Hematopoietic multipotent progenitor cell treated with erythropoietin and hydrocortisone succinate and interleukin-3 and kit ligand, for 17 days (in vitro differentiated cells): ENCODE results near the gene PTPRM.
"Not testable (repeated sequence)": the region's sequence is repeated elsewhere in the genome, so short reads cannot be mapped to it uniquely, and the experiment has no call there.

Experiments
- DNase-seq: peaks from one replicate; pipeline ENCODE4 v3.0.0-alpha.2; 2015; ENCODE audit warnings: low spot score

The PTPRM gene

DNA sequence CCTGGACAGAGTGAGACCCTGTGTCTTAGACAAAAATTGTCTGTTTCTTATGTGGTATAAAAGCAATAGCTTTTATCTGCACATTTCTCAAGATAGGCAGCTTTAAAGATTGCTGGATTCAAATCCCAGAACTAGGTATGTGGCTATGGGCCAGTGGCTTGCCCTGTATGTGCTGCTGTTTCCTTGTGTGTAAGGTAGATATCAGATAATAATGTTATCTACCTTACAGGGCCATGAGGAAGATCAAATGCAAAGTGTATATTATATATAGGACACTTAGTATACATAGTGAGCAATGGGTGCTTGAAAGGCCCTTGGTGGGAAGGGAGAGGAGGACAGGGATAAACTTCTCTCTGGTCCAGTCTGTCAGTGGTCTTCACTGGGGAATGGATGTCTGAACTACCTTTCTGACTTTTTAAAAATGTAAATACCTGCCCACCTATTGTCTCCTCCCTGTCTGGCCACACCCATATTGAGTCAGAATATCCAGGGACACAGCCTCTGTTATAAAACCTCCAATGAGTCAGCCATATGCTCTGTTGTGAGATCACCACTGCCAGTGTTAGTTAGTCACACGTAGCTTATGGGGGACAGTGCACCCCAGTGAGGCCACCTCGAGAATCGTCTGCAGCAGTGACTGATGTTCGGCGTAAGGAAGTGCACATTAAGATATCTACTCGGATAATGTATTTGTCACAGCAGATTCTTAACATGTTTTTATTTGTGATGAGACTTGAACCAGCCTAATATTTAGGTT, 383.4 kb downstream of the PTPRM start:
- no peak for DNase-seq

DNA sequence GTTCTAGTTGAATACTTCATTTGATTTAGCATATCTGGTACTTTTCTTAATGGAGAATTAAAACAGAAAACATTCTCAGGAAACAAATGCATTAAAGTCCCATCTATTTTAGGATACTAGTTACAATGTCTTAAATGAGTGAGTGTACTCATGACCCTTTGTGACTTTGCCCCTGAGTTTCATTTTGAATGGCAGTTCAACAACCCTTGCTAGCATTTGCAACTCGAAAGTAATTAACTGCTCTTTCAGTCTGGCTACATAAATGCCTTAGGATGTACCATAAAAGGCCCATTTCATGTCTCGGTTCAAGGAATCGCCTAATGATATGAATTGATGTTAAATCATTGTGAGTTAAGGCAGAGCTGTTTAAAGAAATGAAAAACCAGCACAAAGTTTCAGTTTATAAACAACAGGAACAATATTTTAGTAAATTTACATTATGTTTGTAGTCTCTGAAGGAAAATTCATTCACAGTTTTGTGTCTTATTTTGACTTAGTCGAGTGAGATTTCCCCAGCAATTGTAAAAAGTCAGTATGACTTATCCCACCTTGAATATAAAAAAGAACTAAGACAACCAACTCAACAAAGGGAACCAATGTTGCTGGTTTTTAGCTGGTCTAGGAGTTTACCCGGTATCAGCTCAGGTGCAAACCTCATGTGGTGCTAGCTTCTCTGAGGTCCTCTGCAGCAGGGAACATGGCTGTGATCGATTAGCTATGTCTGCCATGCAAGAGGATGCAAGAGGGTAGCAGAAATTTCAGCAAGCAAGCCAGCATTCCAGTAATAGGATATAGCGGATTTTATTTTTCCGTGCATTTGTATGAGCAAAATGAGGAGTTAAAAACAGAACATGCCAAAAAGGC, 386.2 kb downstream of the PTPRM start:
- no peak for DNase-seq

DNA sequence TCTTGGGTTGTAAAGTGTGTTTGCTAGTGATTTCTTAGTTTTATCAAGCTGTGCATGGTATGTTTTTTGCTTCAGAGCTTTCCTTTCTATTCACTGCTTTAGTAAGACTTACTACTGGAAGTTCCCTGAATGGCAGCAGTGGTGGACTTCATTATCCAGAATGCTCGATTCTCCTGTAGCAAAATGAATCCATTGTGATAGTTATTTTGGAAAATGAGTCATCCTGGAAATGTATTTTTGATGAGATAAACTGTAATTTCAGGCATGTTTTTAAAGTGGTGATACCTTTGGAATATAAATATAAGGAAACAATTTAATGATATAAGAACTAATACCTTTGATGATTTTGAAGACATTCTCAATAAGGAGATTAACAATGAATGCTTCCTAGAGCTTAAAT, 387.1 kb downstream of the PTPRM start:
- no peak for DNase-seq

DNA sequence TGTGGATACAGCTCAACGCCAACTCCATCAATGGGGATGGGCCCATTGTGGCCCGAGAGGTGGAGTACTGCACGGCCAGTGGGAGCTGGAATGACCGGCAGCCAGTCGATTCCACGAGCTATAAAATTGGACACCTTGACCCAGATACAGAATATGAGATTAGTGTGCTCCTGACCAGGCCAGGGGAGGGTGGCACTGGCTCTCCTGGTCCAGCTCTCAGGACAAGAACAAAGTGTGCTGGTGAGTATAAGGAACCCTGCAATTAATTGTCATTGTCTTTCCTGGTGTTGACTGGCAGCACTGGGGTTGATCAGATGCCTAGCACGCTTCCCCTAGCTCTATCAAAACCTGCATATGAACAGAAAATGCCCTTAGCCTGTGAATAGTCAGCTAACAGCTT, 388.1 kb downstream of the PTPRM start:
- DNase-seq = no peak

DNA sequence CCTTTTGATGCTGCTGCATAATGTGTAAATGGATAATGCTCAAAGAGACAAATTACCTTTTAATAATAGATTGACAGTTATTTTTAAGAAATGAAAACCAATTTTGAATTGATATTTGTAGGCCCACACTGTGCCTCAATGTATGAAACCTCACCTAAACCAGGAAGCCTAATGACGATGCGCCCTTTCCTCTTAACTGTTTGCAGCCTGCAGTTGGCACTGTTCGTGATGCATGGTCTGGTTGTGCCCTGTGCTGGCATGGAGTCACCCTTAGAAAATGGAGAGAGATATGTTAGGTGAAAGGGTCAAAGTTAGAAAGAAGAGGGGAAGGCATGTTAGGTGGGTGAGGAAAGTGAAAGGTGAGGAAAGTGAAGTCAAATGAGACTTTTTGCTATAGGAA, 390.2 kb downstream of the PTPRM start:
- DNase-seq = no peak

DNA sequence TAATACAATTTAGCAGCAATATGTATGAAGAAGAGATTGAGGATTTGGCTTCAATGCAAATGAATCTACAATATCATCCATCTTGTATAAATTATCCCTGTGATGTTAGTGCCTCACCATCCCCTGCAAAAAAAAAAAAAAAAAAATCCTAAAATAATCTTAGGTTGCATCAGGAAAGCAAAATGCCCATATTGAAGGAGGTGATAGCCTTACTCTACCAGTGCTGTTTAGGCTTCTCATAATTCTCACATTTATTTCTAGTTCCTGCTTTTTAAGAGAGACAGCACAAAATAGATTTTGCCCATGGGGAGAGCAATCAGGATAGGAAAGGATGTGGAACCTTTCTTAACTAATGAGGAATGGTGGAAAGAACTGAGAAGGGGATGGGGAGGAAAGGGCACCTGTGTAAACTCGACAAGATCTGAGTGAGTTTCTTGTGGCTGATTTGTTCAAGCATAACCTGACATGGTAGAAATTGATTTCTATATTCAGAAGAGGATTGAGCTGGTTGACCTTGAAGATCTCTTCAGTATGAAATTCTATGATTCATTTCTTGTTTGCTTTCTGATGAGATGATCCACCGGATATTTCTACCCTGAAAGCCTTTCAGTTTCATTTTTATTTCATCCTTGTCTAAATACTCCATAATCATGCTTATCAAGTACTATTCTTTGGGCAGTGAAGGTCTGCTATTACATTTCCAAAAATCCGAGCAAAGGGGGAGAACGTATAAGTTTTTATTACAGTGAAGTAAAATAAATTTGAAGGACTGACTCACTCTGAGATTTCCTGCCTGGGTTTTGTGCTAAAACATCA, 391.2 kb downstream of the PTPRM start:
- no peak for DNase-seq

DNA sequence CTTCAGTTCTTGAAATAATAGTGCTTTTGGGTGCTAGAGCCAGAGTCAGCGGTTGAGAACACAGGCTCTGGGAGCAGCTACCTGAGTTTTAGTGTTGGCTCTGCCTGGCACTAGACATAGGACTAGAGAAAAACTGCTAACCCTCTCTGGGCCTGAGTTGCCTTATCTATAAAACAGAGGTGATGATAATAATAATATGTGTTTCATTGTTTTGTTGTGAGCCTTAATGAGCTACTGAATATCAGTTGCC, 391.7 kb downstream of the PTPRM start:
- DNase-seq = no peak

DNA sequence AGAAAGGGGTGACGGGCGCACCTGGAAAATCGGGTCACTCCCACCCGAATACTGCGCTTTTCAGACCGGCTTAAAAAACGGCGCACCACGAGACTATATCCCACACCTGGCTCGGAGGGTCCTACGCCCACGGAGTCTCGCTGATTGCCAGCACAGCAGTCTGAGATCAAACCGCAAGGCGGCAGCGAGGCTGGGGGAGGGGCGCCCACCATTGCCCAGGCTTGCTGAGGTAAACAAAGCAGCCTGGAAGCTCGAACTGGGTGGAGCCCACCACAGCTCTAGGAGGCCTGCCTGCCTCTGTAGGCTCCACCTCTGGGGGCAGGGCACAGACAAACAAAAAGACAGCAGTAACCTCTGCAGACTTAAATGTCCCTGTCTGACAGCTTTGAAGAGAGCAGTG, 399.6 kb downstream of the PTPRM start:
- not testable (repeated sequence) for DNase-seq

DNA sequence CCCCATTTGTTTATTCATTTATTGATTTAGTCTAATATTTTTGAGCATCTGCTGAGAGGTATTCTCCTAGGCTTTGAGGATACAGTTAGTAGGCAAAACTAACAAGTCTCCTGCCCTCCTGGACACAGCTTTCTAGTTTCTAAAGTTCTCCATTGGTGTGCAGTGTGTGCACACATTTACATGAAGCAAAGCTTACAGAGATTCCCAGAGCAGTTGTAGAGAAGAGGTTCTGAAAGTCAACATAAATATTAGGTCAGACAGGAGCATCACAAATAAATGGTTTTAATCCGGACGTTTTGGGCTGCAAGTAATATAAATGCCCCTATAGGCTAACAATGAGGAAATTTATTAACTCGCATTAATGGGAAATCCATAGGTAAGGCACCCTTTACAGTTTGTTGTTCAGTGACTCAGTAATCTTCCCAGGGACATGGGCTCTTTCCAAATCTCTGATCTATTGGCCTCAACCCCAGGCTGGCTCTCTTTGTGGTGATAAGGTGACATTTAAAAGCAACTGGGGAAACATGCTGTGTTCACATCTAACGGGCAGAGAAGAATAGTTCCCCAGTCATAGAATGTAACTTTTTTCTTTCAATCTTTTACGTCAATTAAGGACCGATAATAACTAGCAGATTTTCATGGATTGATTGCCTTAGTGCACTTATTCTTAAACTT, 407.2 kb downstream of the PTPRM start:
- DNase-seq = no peak

DNA sequence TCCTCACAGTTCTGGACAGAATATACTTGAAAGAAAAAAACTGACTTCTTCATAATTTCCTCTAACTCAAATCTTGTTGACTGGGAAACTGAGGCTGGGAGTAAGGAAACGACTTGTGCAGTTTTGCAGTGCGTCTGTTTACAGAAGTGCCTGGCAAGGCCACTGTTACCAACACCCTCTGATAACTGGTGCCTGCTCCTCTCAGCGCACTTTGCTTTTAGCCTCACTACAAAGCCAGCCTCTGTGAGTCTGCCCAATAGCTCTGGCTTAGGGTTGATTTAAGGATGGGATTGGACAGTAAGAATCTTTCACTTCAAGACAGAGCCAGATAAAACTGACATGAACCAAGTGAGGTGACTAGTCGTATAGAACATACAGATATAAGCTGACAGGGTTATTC, 410.8 kb downstream of the PTPRM start:
- DNase-seq = no peak

DNA sequence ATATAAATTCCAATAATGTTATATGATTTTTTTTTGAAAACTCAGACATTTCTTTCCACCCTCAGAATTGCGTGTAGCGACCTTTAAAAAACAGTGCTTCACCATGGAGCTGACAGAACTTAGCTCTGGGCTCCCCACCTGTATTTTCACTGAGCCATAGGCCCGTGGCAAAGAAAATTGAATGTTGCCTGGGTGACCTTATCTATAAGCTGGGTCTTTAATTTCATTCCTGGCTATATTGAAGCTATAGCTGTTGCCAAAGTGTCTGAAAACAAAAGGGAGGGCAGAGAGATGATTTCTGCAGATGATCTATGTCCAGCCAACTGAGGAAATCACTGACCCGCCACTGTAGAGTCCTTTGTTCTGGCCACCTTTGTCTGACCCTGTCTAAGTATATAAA, 411.7 kb downstream of the PTPRM start:
- DNase-seq = no peak

DNA sequence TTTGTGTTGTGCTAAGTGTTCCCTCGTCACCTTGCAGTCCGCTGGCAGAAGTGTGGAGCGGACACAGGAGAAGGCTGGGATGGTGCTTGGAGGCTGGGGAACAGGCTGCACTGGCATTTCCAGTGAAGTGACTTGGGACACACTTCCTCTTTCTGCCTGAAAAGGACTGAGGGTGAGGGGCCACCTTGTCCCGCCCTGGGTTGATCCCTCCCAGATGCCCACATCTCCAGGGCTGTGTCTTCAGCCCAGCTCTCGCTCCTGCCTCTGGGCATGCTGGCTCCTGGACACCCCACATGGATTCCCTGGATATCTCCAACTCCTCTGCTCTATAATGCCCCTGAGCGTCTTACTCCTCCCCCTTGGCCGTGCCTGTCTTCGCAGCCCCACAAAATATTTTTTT, 412.6 kb downstream of the PTPRM start:
- no peak for DNase-seq

DNA sequence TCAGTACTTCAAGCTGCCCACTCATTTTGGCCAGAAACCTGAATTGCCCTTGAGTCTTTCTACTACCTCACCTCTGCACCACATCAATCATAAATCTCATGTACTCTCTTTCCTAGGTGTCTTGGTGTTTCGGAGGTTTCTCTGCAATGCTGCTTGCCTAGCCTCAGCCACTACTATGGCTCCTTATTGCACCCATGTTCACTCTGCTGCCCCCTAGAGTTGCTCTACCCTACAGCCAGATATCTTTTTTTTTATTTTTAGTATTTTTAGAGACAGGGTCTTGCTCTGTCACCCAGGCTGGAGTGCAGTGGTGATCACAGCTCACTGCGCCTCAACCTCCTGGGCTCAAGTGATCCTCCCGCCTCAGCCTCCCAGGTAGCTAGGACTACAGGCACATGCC, 413.0 kb downstream of the PTPRM start:
- DNase-seq = no peak

DNA sequence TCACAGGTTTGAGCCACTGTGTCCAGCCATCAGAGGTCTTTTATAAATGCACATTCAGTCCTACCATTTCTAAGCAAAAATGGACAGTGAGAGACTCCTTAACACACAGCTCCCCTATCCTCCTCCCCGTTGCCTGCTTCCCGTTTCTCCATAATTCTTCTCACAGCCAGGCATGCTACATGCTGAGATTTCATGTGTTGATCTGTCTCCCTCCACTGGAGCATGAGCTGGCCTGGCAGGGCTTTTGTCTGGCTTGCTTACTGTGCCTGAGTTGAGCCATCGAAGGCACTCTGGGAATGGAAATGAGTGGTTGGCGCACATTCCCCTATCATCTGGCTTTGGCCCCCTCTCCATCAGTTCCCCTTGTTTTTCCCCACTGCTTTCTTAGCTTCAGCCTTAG, 413.5 kb downstream of the PTPRM start:
- DNase-seq = no peak

DNA sequence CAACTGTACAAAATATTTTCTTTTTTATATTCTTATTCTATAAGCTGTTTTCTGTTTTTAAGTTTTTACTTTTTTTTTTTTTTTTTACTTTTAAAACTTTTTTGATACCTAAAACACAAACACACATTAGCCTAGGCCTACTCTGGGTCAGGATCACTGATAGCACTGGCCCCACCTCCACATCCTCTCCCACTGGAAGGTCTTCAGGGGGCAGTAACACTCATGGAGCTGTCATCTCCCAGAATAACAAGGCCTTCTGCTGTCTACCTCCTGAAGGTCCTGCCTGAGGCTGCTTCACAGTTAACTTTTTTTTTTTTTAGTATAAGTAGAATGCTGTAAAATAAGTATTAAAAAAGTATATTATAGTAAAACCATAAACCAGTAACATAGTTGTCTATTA, 415.1 kb downstream of the PTPRM start:
- DNase-seq = no peak

DNA sequence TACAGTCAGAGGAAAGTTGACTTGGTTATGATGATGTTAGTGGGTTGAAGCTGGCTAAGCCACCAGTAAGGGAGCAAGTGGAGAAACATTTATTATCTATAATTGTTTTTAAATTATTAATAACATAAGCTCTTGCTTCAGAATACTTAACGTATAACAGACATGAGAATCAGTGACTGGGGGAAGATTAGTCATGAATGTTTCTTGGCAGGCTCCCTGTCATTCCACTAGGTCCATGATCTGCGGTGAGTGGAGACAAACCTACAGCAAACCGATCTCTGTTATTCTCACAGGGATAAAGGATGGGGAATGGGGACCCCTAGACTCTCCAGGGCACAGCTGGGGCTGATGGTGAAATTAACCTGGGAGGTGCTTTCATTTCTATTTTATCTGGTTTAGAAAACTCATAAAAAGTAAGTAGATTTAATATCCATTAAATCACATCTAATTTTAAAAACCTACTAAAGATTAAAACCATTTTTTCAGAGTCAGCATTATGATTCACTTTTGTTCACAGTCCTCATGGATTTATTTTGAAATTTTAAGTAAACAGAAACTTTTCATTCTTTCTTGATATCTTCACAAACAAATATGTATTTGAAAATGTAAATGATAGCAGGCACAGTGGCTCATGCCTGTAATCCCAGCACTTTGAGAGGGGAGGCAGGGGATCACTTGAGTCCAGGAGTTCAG, 420.3 kb downstream of the PTPRM start:
- no peak for DNase-seq

DNA sequence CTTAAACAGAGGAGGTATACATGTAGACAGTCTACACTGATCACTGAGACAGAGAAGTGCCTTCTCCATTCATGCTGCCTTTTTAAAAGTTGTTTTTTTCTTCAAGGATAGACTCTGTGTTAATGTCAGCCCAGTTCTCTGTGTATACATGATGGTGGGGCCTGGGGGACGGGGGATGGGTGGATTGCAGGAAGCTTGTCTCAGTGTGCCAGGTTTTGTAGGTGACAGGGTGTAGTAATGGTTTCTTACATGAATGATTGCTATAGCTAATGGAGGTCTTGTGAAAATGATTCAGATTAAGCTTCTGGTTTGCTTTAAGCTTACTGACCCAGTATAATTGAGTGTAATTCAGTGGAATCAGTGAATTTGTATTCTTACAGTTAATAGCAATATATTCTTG, 423.6 kb downstream of the PTPRM start:
- no peak for DNase-seq

DNA sequence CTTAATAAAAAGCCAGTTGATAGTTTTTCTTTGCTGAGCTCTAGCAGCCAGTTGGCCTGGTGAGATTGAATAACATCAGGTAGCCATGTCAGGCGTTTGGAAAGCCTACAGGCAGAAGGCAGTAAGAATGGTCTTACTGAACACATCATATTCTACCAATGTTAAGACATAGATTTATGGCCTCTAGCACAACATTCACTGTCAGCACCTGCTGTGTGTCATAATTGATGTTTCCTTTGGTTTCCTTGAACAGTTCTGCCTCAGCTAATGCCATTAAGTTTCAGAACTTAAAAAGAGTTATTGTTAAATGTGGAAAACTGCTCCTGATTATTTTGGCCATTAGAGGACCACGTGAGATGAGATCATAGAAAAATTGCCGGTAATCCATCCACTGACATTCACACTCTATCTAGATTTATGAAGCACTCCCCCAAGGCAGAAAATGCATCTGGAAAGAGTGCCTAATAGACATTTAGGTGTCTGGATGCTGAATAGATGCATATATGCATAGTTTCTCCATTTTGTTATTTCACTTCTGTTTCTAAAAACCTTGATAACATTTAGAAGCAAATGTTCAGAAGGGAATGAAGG, 434.7 kb downstream of the PTPRM start:
- no peak for DNase-seq

DNA sequence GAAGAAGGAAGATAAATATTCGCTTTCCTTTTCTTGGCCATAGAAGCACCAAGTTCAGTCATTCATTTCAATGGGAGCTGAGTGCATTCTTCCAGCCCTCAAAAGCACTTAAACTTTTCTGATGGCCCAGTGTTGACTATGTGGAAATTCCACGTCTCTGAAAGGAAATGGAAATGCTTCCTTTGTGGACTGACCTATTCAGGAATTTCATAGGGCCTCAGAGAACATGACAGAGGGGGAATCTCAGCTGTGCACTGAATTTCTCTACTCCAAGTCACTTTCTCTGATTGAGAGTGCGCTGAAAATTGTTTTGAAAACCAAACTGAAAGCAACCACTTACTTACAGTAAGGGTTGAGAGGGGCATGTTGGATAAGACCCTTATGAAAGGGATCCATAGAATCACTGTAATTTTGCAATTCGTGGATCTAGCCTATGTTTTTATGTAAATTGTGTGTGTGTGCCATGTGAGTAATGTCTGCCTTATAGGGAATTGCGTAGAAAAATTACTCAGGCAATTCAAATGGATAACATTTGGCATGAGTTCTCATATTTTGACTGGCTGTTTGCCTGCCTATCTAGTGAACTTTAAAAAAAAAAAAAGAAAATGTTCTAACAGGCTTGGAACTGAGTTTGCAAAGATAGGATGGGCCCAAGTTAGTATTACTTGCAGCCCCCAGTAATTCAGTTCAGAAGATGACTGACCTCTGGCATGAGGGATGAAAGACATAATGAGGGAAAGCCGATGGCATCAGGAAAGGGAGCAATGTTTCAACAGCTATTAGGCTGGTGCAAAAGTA, 437.0 kb downstream of the PTPRM start:
- DNase-seq = no peak

DNA sequence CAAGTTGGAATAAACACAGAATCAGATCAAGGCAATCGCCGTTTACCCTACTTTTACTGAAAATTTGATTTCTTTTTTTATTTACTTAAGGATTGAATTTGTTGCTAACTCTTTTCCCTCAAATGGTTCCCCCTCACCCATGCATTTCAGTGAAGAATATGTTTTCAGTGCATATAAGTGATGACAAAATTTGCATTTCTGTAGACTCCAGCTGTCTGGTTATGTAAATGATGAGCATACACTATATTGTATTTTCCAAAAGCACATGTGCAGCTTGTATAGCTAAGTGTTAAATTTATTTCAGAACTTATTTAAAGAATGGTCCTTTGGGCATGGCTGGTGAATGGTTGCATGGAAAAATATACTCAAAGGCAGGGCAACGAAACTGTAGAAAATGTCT, 437.7 kb downstream of the PTPRM start:
- no peak for DNase-seq
